ENCODE data around the gene PDE1C. TPM values are rescaled to one million over a fixed set of nuclear protein-coding genes. Genes with fewer than 3 reads are reported as not detected.

Gene PDE1C
- total RNA-seq, 2 experiments from 2014 or later: not detected

- no peak for DNase-seq
- CTCF ChIA-PET: no interaction called here
- Mint-ChIP-seq H3K9me3 (no peaks in the 10 kb centered on the region), H3K4me1 (ENCODE audit: low read depth) (no peaks in the 10 kb centered on the region), H3K27ac (no peak overlapping the region), H3K4me3 (no peak overlapping the region), H3K36me3 (no peaks in the 10 kb centered on the region), H3K27me3 (peaks cover 20% of the 10 kb centered on the region)
- POLR2A ChIA-PET: no interaction called here
- intact Hi-C loops (cut with micrococcal nuclease): no loop called here
Measured at GRCh38 chr7:32071466-32072091, 1.4 kb upstream of the PDE1C start.

GRCh38 chr7:32070051-32070405, 179 bp downstream of the PDE1C start:
- POLR2A ChIA-PET: no interaction called here
- Mint-ChIP-seq H3K4me3 (no peak overlapping the region), H3K4me1 (ENCODE audit: low read depth) (no peaks in the 10 kb centered on the region), H3K36me3 (no peaks in the 10 kb centered on the region), H3K27ac (no peak overlapping the region), H3K27me3 (peaks cover 20% of the 10 kb centered on the region), H3K9me3 (no peaks in the 10 kb centered on the region)
- intact Hi-C loops (cut with micrococcal nuclease): no loop called here
- CTCF ChIA-PET: no interaction called here
- no peak for DNase-seq

DNA sequence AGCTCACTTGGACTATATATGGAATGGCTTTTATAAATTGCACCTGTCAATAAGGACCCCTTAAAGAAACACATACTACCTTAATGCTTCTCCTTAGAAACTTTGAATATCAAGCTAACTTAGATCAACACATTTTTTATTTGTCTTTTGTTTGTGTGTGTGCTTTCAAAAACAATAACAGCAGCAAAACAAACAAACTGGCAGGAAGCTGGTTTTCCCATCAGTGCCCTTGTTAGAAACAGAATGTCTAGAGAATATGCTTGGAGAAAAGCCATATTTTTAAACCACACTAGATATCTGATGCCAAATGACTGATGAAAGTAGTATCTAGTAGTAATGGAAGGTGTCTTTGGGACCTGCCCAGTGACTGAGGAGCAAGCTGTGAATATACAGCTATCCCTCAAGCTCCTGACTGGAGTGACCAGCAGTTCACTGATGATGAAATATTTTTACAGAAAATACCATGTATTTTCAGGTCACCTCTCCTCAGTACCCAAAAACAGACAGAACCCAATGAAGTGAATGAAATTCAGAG, 1.0 kb downstream of the PDE1C start:
- Mint-ChIP-seq H3K27me3 (peaks cover 20% of the 10 kb centered on the region), H3K4me3 (no peak overlapping the region), H3K9me3 (no peaks in the 10 kb centered on the region), H3K36me3 (no peaks in the 10 kb centered on the region), H3K4me1 (ENCODE audit: low read depth) (no peaks in the 10 kb centered on the region), H3K27ac (no peak overlapping the region)
- POLR2A ChIA-PET: no interaction called here
- CTCF ChIA-PET: interaction anchor here (1.5 kb wide), 1 partner anchor 10 kb away, joined by 5 read pairs; no protein-coding TSS in a partner anchor
- no peak for DNase-seq
- intact Hi-C loops (cut with micrococcal nuclease): no loop called here

DNA sequence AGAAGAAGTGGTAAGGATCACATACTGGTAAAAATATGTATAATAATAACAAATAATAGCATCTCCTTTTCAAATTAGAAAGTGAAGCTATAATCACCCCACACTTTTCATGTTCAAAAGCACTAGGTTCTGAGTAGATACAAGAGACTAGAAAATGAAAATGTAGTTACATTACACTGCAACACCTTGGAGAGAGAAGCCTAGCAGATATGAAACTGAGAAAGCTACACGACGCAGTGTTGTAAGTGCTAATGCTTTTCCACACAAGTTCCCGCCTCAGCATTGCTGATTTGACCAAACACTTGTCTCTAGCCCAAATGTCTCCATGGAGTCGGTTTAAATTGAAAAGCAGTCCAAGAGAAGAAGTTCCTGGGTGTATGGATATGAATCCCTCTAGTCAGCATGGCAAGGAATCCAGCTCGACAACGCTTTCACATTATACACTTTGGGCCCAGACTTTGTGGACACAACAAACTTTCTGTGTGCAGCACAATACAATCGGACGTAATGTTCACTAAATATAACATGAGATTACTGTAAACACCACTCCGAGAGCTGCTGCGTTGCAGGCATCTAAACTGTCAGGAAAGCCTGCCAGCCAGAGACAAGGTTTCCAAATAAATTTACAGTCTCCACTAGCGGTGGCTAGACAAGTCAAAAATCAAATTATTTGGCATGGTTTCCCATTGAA, 1.7 kb downstream of the PDE1C start:
- POLR2A ChIA-PET: no interaction called here
- Mint-ChIP-seq H3K36me3 (no peaks in the 10 kb centered on the region), H3K27ac (no peak overlapping the region), H3K27me3 (peaks cover 20% of the 10 kb centered on the region), H3K9me3 (no peaks in the 10 kb centered on the region), H3K4me3 (no peak overlapping the region), H3K4me1 (ENCODE audit: low read depth) (no peaks in the 10 kb centered on the region)
- intact Hi-C loops (cut with micrococcal nuclease): no loop called here
- CTCF ChIA-PET: interaction anchor here (1.5 kb wide), 1 partner anchor 9 kb away, joined by 5 read pairs; no protein-coding TSS in a partner anchor
- no peak for DNase-seq

DNA sequence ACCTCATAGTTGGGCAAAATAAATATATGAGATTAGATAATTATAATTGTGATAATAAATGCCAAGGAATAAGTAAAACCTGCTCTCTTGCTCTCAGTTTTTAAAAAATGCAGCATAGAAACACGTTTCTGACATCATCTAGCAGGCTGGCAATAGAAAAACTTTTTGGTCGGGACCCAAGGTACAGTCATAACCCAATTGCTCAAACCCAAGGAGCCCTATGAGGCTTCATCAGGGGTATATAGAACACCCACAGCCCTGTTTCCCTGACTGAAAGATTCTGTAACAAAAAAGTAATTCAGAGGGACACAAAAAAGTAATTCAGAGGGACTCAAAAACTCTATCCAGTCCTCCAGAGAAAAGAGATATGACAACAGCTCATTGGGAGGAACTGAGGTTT, 3.8 kb downstream of the PDE1C start:
- no peaks in the 10 kb centered on the region for H3K4me1 Mint-ChIP-seq (ENCODE audit: low read depth)
- no peaks in the 10 kb centered on the region for H3K36me3 Mint-ChIP-seq
- peaks cover 14% of the 10 kb centered on the region for H3K27me3 Mint-ChIP-seq
- intact Hi-C loops (cut with micrococcal nuclease): no loop called here
- no peaks in the 10 kb centered on the region for H3K9me3 Mint-ChIP-seq
- DNase-seq: no peak
- no peak overlapping the region for H3K27ac Mint-ChIP-seq
- ChIA-PET POLR2A (no interaction called here), CTCF (no interaction called here)
- H3K4me3 Mint-ChIP-seq: no peak overlapping the region

DNA sequence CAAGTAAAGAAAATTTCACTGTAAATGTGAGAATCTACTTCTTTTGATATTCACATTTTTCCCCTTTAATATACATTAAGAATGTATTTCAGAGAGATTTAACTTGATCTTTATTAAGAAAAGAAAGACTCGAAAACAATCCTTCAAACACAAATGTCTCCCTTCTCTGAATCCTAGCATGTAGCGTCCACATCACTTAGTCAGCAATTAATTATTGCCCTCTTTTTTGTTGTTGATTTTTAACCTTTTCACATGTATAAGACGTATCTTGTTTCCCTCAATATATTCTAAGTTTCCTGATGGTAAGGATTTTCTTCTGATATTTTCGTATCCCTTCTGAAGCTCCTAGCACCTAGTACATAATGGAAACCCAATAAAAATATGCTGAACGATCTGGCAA, 6.6 kb downstream of the PDE1C start:
- POLR2A ChIA-PET: no interaction called here
- Mint-ChIP-seq H3K36me3 (no peaks in the 10 kb centered on the region), H3K4me3 (no peak overlapping the region), H3K27ac (no peak overlapping the region), H3K27me3 (peaks cover 2% of the 10 kb centered on the region), H3K4me1 (ENCODE audit: low read depth) (no peaks in the 10 kb centered on the region), H3K9me3 (no peaks in the 10 kb centered on the region)
- CTCF ChIA-PET: no interaction called here
- intact Hi-C loops (cut with micrococcal nuclease): no loop called here
- no peak for DNase-seq

- ChIA-PET POLR2A (no interaction called here), CTCF (interaction anchor here (0.7 kb wide), 1 partner anchor 248 kb away, joined by 3 read pairs; no protein-coding TSS in a partner anchor)
- intact Hi-C loops (cut with micrococcal nuclease): no loop called here
- peak; percentile 10 for DNase-seq
- H3K27me3 Mint-ChIP-seq: no peaks in the 10 kb centered on the region
- no peaks in the 10 kb centered on the region for H3K36me3 Mint-ChIP-seq
- no peak overlapping the region for H3K4me3 Mint-ChIP-seq
- no peaks in the 10 kb centered on the region for H3K9me3 Mint-ChIP-seq
- no peak overlapping the region for H3K27ac Mint-ChIP-seq
- no peaks in the 10 kb centered on the region for H3K4me1 Mint-ChIP-seq (ENCODE audit: low read depth)
Measured at GRCh38 chr7:32062150-32062549, 8.1 kb downstream of the PDE1C start.

- no peaks in the 10 kb centered on the region for H3K9me3 Mint-ChIP-seq
- DNase-seq: no peak
- no peak overlapping the region for H3K27ac Mint-ChIP-seq
- POLR2A ChIA-PET: no interaction called here
- no peaks in the 10 kb centered on the region for H3K4me1 Mint-ChIP-seq (ENCODE audit: low read depth)
- no peaks in the 10 kb centered on the region for H3K36me3 Mint-ChIP-seq
- CTCF ChIA-PET: no interaction called here
- no peaks in the 10 kb centered on the region for H3K27me3 Mint-ChIP-seq
- H3K4me3 Mint-ChIP-seq: no peak overlapping the region
- intact Hi-C loops (cut with micrococcal nuclease): no loop called here
Measured at GRCh38 chr7:32061346-32061745, 8.9 kb downstream of the PDE1C start.

- POLR2A ChIA-PET: no interaction called here
- Mint-ChIP-seq H3K27me3 (no peaks in the 10 kb centered on the region), H3K4me3 (no peak overlapping the region), H3K27ac (no peak overlapping the region), H3K36me3 (no peaks in the 10 kb centered on the region), H3K9me3 (no peaks in the 10 kb centered on the region), H3K4me1 (ENCODE audit: low read depth) (no peaks in the 10 kb centered on the region)
- DNase-seq: no peak
- intact Hi-C loops (cut with micrococcal nuclease): no loop called here
- CTCF ChIA-PET: interaction anchor here (1.7 kb wide), 1 partner anchor 9 kb away, joined by 5 read pairs; no protein-coding TSS in a partner anchor
Measured at GRCh38 chr7:32059289-32060011, 10.8 kb downstream of the PDE1C start.

DNA sequence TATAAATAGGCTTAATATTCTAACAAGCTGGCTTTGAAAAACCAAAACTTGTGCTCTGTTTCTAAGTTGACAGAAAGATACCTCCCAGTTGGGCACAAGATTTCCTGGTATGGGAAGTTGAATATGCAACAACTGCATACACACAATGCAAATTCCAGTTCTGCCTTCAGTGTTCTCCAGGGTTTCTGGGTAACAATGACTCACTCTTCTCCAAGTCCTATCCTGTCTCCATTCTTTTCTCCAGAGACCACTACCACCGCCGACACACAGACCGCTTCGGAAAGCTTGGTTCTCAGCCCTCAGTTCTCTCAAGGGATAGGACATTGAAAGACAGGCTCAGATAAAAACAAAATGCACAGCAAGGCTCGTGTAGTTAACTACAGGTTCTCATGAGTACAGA, 12.2 kb downstream of the PDE1C start:
- H3K36me3 Mint-ChIP-seq: no peaks in the 10 kb centered on the region
- POLR2A ChIA-PET: no interaction called here
- H3K4me3 Mint-ChIP-seq: no peak overlapping the region
- no peak for DNase-seq
- CTCF ChIA-PET: interaction anchor here (1.0 kb wide), 1 partner anchor 9 kb away, joined by 3 read pairs; no protein-coding TSS in a partner anchor
- no peaks in the 10 kb centered on the region for H3K9me3 Mint-ChIP-seq
- intact Hi-C loops (cut with micrococcal nuclease): no loop called here
- H3K27me3 Mint-ChIP-seq: no peaks in the 10 kb centered on the region
- H3K4me1 Mint-ChIP-seq (ENCODE audit: low read depth): no peaks in the 10 kb centered on the region
- H3K27ac Mint-ChIP-seq: no peak overlapping the region

DNA sequence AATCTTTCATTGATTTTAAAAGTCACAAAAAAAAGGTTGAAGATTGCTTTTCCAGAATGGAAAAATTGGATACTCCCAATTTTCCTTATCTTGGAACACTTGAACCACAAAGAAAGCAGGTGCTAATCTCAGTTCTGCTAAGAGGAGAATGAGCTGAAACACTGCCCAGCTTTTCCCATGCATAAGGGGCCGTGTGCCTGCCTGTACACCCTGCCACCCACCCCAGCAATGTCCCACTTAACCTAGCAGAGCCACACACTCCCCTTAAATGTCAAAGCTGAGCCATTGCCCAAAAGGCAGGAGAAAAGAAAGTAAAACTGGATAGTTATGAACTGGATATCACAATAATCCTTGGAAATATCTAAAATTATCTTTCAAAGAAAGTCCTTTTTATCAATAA, 13.4 kb downstream of the PDE1C start:
- CTCF ChIA-PET: no interaction called here
- no peaks in the 10 kb centered on the region for H3K36me3 Mint-ChIP-seq
- POLR2A ChIA-PET: no interaction called here
- intact Hi-C loops (cut with micrococcal nuclease): no loop called here
- no peak overlapping the region for H3K4me3 Mint-ChIP-seq
- no peaks in the 10 kb centered on the region for H3K4me1 Mint-ChIP-seq (ENCODE audit: low read depth)
- DNase-seq: no peak
- H3K27me3 Mint-ChIP-seq: no peaks in the 10 kb centered on the region
- H3K9me3 Mint-ChIP-seq: no peaks in the 10 kb centered on the region
- no peak overlapping the region for H3K27ac Mint-ChIP-seq

DNA sequence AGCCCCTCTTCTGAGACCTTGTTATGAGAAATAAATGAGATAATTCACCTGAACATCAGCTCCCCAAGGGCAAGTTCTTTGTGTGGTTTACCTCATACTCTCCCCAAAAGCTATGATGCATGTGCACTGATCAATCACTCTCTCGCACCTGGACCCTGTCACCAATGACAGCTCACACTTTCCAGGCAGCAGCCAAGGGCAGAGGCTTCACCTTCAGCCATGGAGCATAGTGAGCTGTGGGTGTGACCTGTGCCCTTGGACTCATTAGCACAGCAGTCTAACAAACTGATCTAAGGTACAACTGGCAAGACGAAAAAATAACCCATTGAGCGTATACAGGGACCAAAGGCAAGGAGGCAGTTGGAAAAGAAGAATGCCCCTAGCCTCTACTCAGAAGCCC, 17.0 kb downstream of the PDE1C start:
- DNase-seq: no peak
- Mint-ChIP-seq H3K4me3 (no peak overlapping the region), H3K36me3 (no peaks in the 10 kb centered on the region), H3K27ac (no peak overlapping the region), H3K27me3 (no peaks in the 10 kb centered on the region), H3K9me3 (no peaks in the 10 kb centered on the region), H3K4me1 (ENCODE audit: low read depth) (no peaks in the 10 kb centered on the region)
- intact Hi-C loops (cut with micrococcal nuclease): no loop called here
- ChIA-PET POLR2A (no interaction called here), CTCF (no interaction called here)
